GM19099 (cell line): ENCODE data around the gene HIC2.
"Not testable (repeated sequence)": the region's sequence is repeated elsewhere in the genome, so short reads cannot be mapped to it uniquely, and the experiment has no call there.

ENCODE experiments used
- POLR2A ChIP-seq: IDR thresholded peaks from 3 replicates; pipeline ENCODE4 v1.6.1; 2011; ENCODE audit warnings: low read depth; ENCODE audit not compliant: insufficient read length; ENCODE audit errors: extremely low read depth

Gene HIC2

DNA sequence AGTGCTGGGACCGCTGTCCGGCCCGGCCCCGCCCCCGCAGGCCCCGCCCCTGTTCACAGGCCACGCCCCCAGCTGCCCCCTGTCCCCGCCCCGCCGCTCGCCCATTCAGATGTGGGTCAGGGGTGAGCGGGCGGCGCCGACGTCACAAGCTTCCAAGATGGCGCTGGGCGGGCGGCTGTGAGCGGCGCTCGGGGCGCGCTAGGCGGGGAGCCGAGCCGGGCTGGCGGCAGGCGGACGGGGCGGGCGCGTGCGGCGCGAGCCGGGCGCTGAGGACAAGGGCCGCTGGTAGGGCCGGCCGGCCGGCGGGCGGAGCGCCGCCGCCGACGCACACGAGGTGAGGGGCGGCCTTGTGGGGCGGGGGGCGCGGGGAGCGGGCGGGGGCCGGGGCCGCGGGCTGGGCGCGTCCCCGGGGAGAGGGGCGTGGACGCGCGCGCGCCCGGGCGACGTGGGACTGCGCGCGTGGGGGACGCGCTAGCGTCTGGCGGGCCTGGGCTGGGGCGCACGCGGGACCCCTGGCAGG, at the start of gene HIC2:
Gene HIC2, plus strand, starts transcription at position 145 of the 520 bp plus-strand sequence. CDS start 25,461 bp downstream, outside the sequence.
- TF ChIP-seq POLR2A = not testable (repeated sequence)

- not testable (repeated sequence) for TF ChIP-seq POLR2A
Observed at GRCh38 chr22:21383701-21384467, 33.3 kb upstream of the HIC2 start, which contains the start of gene RIMBP3B. TSS of gene RIMBP3B (plus strand) at chr22:21383751. CDS start at chr22:21383859, 108 bp downstream.

GRCh38 chr22:21443057-21443734, 26.0 kb downstream of the HIC2 start:
- no peak for TF ChIP-seq POLR2A

DNA sequence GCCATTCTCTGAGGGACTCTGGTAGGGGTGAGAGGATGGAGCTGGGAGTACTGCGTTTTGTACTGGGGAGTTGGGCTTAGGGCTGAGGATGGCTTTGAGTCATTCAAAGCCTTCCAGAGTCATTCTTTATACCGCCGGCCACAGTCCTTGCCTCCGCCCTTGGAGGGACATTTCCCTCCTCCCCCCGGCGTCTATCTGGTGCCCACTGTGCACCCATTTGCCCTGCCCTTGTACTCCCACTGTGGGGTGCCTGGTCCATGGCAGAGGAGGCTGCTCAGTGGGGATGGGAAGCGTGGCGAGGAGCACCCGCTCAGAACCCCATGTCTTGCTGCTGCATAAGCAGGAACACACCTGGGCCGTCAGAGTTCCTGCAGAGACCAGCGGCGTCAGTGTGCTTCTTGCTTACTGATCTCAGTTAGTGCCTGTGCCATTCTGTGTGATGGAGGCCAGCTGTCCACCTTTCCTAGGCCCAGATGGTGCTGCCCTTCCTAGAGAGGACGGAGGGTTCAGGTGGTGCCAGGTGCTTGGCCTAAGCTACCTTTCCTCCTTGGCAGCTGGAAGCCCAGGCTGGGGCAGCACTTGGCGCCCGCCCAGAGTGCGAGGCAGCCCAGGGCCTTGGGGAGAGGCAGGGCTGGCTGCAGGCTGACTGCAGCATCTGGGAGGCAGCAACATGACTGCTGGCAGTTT, 26.7 kb downstream of the HIC2 start:
- TF ChIP-seq POLR2A = no peak

GRCh38 chr22:21444701-21445436, 27.7 kb downstream of the HIC2 start:
- no peak for TF ChIP-seq POLR2A

DNA sequence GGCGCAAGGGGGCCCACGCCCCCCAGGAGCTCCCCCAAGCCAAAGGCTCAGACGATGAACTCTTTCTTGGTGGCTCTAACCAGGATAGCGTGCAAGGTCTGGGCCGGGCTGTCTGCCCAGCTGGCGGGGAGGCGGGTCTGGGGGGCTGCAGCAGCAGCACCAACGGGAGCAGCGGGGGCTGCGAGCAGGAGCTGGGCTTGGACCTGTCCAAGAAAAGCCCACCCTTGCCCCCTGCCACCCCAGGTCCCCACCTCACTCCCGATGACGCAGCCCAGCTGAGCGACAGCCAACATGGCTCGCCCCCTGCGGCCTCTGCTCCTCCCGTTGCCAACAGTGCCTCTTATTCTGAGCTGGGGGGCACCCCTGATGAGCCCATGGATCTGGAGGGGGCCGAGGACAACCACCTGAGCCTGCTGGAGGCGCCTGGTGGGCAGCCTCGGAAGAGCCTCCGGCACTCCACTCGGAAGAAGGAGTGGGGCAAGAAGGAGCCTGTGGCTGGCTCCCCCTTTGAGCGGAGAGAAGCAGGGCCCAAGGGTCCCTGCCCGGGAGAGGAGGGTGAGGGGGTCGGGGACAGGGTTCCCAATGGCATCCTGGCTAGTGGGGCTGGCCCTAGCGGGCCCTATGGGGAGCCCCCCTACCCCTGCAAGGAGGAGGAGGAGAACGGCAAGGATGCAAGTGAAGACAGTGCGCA, 28.4 kb downstream of the HIC2 start:
- no peak for TF ChIP-seq POLR2A

DNA sequence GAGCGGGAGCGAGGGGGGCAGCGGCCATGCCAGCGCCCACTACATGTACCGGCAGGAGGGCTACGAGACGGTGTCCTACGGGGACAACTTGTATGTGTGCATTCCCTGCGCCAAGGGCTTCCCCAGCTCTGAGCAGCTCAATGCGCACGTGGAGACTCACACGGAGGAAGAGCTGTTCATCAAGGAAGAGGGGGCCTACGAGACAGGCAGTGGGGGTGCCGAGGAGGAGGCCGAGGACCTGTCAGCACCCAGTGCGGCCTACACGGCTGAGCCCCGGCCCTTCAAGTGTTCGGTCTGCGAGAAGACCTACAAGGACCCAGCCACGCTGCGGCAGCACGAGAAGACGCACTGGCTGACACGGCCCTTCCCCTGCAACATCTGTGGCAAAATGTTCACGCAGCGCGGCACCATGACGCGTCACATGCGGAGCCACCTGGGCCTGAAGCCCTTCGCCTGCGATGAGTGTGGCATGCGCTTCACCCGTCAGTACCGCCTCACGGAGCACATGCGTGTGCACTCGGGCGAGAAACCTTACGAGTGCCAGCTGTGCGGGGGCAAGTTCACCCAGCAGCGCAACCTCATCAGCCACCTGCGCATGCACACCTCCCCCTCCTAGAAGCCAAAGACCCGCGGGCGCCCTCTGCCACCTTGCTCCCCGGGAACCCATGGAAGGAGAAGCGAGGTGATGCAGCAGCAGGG, 29.1 kb downstream of the HIC2 start:
- no peak for TF ChIP-seq POLR2A

DNA sequence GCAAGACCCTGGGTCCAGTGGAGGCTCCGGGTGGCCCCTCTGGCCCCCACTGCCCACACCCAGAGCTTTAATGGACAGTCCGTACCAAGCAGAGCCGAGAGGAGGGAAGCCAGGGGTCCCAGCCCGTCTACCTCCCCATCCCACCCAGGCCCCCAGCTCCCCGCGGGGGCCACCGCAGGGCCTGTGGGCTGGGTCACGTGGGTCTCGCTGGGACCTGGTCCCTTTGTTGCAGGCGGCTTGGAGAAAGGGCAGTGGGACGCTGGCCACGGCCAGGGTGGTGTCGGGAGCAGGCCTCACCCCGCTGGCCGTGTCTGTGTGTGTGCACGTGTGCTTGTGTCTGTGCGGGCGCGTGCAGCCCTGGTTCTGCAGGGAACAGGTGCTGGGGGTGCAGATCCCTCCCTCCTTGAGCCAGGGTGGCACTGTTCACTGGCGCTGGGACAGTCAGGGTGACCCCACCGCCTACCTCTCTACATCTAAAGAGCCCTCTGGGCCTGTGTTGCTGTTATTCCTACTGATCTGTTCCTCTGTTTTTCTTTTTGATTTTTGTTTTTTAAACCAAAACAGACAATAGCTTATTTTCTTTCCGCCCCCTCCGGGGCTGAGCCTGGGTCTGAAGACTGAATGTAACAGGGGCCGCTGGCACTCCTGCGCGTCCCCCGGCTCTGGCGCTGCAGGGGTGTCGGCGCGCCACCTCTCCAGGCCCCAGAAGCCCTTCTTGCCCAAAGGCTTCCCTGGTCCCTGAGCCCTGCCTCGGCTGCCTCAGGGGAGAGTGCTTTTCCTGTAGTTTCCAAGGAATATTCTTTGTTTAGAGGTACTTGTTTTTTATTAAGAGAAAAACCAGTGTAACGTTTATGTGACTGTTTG, 29.9 kb downstream of the HIC2 start:
- TF ChIP-seq POLR2A = no peak

DNA sequence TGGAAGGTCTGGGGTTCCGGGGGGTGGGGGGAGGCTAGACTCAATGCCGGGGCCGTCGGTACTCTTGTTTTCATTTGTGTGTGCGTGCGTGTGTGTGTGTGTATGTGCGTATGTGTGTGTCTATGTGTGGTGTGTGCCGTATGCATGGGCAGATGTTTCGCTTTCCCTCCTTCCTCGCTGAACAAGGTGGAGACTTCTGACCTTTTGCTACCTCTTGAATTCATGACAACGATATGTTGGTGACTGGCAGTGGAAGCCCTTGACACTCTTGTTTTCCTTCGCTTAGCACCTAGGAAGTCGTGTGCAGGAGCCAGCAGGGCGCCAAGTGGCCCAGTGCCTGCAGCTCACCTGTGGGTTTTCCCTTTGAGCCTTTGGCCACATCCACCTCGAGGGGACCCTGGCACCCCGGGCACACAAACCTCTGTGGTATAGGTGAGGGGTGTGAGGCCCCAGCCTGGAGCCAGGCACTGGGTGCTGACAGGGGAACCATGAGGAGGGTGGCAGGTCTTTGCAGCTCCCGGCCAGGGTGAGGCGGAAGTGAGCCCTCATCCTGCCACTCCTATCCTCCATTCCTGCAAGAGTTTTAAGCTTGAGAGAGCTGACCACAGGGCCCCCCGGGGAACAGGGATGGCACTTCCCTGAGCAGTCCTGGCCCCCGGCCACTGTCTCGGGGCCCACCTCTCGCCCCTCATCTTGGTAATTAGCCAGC, 30.7 kb downstream of the HIC2 start:
- TF ChIP-seq POLR2A = no peak

GRCh38 chr22:21448627-21449416, 31.7 kb downstream of the HIC2 start:
- no peak for TF ChIP-seq POLR2A
